ENCODE measurements around the gene SIK3.

SIK3 gene

DNA sequence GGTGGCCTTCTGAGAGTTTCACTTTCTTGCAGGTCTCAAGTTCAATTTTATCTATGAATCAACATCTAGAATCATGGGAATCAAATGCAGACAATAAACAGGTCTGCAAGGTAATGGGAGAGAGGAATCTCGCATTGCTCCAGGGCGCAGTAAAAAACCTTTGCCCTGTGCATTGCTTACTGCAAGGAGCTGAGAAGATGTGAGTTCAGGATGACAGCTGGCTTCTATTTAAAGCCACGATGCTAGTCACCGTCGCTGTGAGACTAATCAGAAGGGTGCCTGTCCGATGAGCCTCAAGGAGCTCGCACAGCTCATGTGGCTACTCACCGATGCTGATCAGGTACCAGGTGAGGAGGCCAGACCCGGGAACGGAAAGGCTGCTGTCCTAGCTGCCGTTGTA lies 230.6 kb downstream of the SIK3 start:
- DNase-seq (ENCODE audit: insufficient read length, low spot score) (no peak), FAIRE-seq (no peak)
- no peak for TF ChIP-seq POLR2A (IDR thresholded peaks at IDR 0.05; ENCODE audit: low read depth, low read length)

DNA sequence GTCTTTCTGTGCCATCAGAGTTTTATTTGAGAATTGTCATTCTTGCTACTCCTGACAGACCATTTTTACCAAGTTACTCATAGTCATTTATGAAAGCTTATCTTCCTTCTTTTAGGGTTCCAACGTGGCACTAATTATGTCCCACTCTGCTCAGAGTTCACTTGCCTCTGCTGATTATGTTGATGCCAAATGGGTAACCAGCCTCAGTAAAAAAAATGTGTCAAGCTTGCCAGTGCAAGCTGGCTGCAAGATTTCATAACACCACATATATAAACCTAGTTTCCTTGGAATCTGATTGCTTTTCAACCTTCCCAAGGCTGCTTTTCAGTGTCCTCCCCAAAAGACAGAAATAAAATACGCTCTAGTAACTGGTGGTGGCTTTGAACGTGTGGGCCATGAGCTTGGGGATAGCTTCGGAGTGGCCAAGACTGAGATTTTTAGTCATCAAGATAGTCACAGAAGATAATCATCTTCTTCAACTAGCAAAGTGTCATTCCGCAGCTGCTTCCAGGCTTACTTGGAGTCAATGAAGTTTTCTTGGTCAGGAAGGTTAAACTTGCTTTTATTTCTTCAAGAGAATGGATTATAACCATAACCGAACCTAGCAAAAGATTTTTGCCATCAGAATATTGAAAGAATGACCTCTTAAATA lies 231.3 kb downstream of the SIK3 start:
- TF ChIP-seq POLR2A (IDR thresholded peaks at IDR 0.05; ENCODE audit: low read depth, low read length): no peak
- no peak for DNase-seq (ENCODE audit: insufficient read length, low spot score)
- no peak for FAIRE-seq

DNA sequence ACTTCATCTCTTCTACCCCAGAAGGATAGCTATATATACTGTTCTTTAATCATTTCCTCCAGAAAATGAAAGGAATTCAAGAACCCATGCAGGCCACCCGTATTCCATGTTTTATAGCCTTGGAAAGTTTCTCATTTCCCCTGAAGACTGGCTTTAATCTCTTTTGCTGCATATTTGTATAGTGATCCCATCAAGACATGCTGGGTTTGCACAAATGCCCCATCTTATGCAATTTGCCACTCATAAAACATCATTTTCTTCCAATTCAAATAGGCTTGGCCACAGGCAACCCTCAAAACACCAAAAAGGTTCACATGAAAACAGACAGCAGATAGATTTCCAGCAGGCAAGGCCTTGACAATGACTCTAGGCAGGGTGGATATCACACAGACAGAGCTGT lies 232.5 kb downstream of the SIK3 start:
- no peak for TF ChIP-seq POLR2A (IDR thresholded peaks at IDR 0.05; ENCODE audit: low read depth, low read length)
- DNase-seq (ENCODE audit: insufficient read length, low spot score) (no peak), FAIRE-seq (no peak)

DNA sequence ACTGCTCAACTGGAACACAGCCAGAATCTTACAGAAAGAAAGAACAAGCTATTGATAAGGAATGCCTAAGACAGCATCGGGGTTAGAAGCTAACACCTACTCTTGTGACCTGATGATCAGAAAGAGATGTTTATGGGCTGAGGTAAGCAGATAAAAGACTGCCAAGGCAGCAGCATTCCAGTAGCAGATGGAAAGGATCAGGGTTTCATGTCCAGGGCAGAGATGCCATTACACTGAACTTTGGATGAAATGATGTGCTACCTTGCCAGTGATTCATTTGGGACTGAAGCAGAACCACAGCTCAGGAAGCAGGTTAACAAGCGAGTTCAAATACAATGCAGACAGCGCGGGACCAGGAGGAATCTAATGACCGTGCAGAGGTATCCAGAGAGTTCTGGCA lies 233.7 kb downstream of the SIK3 start:
- no peak for DNase-seq (ENCODE audit: insufficient read length, low spot score)
- no peak for TF ChIP-seq POLR2A (IDR thresholded peaks at IDR 0.05; ENCODE audit: low read depth, low read length)
- no peak for FAIRE-seq

DNA sequence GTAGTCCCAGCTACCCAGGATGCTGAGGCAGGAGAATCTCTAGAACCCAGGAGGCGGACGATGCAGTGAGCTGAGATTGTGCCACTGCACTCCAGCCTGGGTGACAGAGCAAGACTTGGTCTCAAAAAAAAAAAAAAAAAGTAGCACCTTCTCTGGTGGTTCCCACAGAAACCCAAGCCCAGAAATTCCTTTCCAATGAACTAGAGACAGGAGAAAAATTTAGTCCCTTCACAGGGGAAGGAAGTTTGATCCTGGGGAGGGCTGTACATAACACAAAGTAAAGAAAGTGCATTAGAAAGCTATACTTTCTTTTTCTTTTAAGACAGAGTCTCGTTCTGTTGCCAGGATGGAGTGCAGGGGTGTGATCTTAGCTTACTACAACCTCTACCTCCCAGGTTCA lies 235.3 kb downstream of the SIK3 start:
- FAIRE-seq (no peak), DNase-seq (ENCODE audit: insufficient read length, low spot score) (no peak)
- TF ChIP-seq POLR2A (IDR thresholded peaks at IDR 0.05; ENCODE audit: low read depth, low read length): no peak

DNA sequence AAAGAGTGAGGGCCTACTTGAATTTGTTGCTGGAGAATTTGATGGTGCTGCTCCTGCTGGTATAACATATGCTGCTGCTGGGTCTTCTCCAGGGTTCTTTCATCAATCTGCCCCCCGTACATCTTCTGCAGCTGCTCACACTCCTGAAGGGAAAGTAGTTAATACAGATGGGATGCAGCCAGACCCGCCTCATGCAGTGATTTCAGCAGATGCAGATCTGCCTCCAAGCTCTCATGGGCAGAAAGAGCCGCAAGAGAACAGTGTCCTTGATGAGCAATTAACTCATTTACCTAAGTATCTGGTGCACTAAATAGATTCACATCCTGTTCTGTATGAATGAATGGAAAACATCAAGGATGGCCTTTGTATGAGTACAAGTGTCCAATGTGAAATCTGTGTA lies 236.0 kb downstream of the SIK3 start:
- FAIRE-seq: no peak
- DNase-seq (ENCODE audit: insufficient read length, low spot score): no peak
- no peak for TF ChIP-seq POLR2A (IDR thresholded peaks at IDR 0.05; ENCODE audit: low read depth, low read length)

DNA sequence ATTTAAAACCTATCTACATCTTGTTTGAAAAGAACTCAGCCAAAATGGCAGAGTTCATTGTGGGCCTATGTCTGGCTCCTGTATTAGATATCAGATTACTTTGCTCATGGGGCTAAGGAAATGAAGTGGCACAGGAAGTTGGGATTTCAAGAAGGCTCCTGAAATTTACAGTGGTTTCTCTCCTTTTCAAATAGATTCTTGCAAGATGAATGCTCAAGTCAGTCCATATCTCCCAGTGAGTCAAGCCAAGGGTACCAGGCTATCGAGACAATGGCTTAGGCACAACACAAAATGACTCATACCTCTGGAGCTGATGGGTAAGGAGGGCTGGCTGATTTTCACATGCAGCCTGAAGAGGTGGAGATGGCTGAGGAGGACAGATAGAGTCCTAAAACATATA lies 236.7 kb downstream of the SIK3 start:
- DNase-seq (ENCODE audit: insufficient read length, low spot score) (peak; percentile 23), FAIRE-seq (peak; percentile 81)
- TF ChIP-seq POLR2A (IDR thresholded peaks at IDR 0.05; ENCODE audit: low read depth, low read length): no peak

DNA sequence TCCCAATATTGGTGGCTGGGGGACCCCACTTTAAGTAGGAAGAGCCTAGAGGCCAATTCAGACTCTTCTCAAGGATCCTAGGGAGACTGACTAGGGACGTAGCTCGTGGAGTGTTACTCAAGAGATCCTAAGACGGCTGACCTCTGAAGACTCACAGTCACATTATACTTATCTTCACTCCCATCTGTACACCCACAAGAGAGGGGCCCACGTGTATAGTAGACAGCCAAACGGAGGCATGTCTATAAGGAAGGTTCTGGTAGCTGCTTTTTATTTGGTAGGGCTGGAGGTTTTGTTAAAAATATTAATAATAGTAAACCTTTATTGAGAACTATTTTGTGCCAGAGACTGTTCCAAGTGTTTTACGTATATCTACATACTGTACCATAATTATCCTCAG lies 237.9 kb downstream of the SIK3 start:
- TF ChIP-seq POLR2A (IDR thresholded peaks at IDR 0.05; ENCODE audit: low read depth, low read length): no peak
- DNase-seq (ENCODE audit: insufficient read length, low spot score): no peak
- FAIRE-seq: no peak

DNA sequence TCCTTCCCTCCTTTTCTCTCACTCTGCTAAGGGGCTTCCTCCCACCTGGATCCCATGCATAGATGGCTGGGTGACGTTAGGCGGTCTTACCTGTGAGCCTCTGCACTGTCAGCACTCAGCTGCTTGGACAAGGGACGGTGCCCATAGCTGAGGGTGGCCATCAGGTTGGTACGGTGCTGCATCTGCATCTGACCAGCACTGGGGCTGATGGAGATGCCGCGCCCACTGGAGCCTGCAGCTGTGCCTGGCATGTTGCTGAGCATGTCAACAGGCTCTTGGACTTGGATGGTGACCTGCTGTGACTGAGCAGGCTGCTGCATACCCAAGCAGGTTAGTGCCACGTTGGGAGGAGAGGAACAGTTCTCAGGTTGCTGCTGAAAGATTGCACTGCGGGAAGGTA lies 239.1 kb downstream of the SIK3 start:
- FAIRE-seq (no peak), DNase-seq (ENCODE audit: insufficient read length, low spot score) (no peak)
- no peak for TF ChIP-seq POLR2A (IDR thresholded peaks at IDR 0.05; ENCODE audit: low read depth, low read length)

DNA sequence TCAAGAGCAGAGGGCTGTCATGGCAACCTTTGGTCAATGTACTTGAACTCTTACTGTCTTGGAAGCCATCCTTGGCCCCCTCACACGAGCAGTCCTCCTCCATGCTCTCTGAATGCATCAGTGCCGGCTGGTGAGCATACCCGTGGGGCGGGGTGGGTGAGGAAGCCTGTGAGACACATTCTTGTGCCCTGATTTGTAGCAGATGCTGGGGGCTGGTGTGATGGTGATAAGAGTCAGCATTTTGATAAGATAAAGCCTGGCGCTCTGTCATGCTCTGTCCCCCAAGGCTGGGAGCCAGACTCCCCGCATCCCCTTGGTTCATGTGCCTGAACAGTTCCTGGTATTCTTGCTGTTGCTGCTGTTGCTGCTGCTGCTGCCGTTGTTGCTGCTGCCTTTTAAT lies 240.3 kb downstream of the SIK3 start:
- DNase-seq (ENCODE audit: insufficient read length, low spot score) (no peak), FAIRE-seq (no peak)
- TF ChIP-seq POLR2A (IDR thresholded peaks at IDR 0.05; ENCODE audit: low read depth, low read length): no peak

DNA sequence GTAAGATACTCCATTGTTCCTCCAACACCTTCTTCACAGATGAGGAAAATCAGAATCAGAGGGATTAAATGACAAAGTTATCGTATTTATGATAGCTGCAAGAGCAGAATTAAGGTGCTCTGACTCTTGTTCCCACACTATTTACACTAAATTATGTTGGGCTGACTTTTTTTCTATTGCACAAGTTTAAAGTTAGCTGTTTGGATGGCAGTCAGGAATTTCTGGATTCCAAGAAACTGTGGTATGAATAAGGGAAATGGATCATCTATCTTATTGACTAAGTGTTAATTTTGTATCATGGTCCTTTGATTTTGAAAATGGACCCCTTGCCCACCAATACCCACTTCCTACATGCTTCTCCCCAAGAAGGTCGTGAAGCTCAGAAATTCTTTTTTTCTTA lies 240.9 kb downstream of the SIK3 start:
- DNase-seq (ENCODE audit: insufficient read length, low spot score) (no peak), FAIRE-seq (no peak)

DNA sequence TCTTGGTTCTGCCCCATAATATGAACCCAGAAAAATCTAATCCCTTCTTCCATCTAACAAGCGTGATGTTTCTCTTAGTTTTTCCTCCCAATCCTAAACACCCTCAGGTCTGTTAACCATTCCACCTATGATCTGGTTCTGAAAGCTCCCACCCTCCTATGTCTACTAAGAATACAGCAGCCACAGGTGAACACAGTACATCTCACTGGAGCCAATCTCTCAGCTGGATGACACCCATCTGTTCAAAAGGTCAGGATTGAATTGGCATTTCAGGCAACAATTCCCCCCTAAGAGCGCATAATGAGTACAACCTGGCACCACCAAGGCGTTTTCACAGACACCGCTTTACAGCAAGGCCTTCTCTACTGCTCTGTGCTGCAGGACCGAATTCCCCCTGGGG lies 241.8 kb downstream of the SIK3 start:
- TF ChIP-seq POLR2A (IDR thresholded peaks at IDR 0.05; ENCODE audit: low read depth, low read length): no peak
- no peak for FAIRE-seq
- DNase-seq (ENCODE audit: insufficient read length, low spot score): no peak

More for the DNA sequence above, 240.9 kb downstream of the SIK3 start:
- no peak for TF ChIP-seq POLR2A (IDR thresholded peaks at IDR 0.05; ENCODE audit: low read depth, low read length)

DNA sequence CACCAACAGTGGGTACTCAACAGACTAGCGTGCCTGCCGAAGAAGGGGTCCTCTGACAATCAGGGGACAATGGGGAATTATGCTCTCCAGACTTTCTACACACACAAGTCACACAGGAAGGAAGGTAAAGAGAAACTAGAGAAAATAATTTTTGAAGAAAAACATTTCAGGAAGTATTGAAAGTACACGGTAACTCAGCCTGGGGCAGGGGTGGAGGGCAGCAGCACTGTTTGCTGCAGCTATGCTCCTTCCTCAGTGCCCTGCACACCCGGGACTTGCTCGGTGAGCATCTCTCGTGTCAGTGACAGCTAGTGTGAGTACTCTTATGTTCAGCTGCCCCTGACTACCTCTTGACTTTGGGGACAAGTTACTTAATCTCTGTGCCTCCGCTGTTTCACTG lies 242.8 kb downstream of the SIK3 start:
- FAIRE-seq: no peak
- DNase-seq (ENCODE audit: insufficient read length, low spot score): no peak
- no peak for TF ChIP-seq POLR2A (IDR thresholded peaks at IDR 0.05; ENCODE audit: low read depth, low read length)

DNA sequence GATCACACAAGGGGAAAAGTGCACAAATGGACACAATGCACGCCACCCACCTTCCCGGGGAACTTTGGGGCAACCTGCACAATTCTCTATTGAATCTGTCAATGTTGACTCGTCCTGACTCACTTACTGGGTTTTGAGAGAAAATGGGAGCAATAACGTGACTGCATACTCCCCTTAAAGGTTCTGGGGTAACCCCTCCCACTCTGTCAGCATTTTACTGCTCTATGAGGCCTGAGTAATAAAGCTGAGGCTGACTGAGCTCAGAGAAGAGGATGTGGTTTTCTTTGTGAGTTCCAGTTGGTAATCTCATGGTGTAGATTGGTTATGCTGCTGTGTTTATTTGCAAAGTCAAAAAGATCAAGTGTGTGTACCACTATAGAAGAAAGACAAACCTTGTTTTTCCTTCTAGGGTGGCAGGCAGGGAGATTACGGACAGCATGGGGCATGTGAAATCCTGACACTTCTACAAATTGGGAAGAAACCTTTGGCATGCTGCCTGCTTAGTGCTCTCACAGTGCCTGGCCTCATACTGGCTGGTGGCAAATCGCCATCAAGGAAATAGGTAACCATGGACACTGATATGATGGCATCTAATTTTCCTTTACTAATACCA lies 244.7 kb downstream of the SIK3 start:
- no peak for TF ChIP-seq POLR2A (IDR thresholded peaks at IDR 0.05; ENCODE audit: low read depth, low read length)
- FAIRE-seq (peak; percentile 93), DNase-seq (ENCODE audit: insufficient read length, low spot score) (peak; percentile 66)

DNA sequence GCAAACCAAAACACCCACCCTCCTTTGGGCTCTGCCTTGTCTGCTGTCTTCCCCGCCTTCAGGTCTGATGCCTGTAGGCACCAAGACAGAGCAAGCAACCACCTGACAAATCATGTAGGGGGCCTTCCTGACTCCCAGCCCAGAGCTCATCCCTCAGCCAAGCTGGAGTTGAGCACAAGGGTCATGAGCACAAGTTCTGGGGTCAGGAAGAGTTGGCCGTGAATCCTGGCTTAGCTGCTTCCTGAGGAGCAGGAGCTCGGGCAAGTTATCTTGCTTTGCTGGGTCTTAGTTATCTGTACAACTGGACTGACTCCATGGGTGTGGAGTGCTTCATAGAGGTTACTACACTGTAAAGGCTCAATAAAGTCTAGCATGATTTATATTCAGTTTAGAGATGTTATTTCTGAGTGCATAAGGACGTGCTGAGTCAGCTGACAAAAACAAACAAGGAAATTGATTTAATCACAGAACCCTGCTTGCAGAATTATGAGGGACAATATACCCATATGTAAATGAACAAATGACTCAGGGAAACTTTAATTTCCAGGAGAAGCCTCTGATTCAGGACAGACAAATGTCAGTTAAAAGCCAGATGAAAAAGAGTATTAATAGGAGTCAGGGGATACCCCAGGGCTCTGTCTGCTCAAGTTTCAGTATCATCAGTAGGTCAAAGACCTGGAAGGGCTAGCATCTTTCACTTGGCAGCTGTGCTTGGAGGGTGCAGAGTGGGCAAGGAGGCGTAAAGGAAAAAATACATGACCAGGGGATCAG lies 245.8 kb downstream of the SIK3 start:
- TF ChIP-seq POLR2A (IDR thresholded peaks at IDR 0.05; ENCODE audit: low read depth, low read length): no peak
- DNase-seq (ENCODE audit: insufficient read length, low spot score) (no peak), FAIRE-seq (peak; percentile 11)

Measured in H54 (cell line).